DMS 273 treated with DMSO at 0.1 percent for 48 hours (cell line): Measurements from ENCODE around the gene SRP68.
"Not testable (repeated sequence)": the region's sequence is repeated elsewhere in the genome, so short reads cannot be mapped to it uniquely, and the experiment has no call there.

Source experiments
- DNase-seq: peaks from one replicate; lab custom pipeline; 2025; lab: John Stamatoyannopoulos, UW

Gene SRP68

GRCh38 chr17:76044475-76045007 is 27.8 kb downstream of the SRP68 start:
- DNase-seq, result not testable (repeated sequence)

- not testable (repeated sequence) for DNase-seq
Observed at GRCh38 chr17:76042868-76043267, 29.4 kb downstream of the SRP68 start.

- DNase-seq, result no peak
Observed at GRCh38 chr17:76040376-76040775, 31.9 kb downstream of the SRP68 start.

- no peak for DNase-seq
Observed at GRCh38 chr17:76039121-76039520, 33.2 kb downstream of the SRP68 start.

GRCh38 chr17:76038050-76038449 is 34.3 kb downstream of the SRP68 start:
- DNase-seq, result no peak

- no peak for DNase-seq
Observed at GRCh38 chr17:76036497-76037261, 35.6 kb downstream of the SRP68 start.

- no peak for DNase-seq
Observed at GRCh38 chr17:76034428-76035350, 37.6 kb downstream of the SRP68 start.

- DNase-seq, result no peak
Observed at GRCh38 chr17:76033139-76033538, 39.2 kb downstream of the SRP68 start.

GRCh38 chr17:76032780-76033108 is 39.6 kb downstream of the SRP68 start:
- DNase-seq, result no peak

GRCh38 chr17:76032073-76032779 is 40.1 kb downstream of the SRP68 start:
- DNase-seq, result peak; percentile 51

GRCh38 chr17:76027159-76027839 is 45.0 kb downstream of the SRP68 start, which contains the start of gene EVPL:
Gene EVPL (minus strand): TSS chr17:76027306. CDS start chr17:76027198, 108 bp downstream.
- DNase-seq, result no peak

- no peak for DNase-seq
Observed at GRCh38 chr17:76026714-76027158, 45.6 kb downstream of the SRP68 start.

GRCh38 chr17:76025294-76025693 is 47.0 kb downstream of the SRP68 start:
- no peak for DNase-seq

- DNase-seq, result no peak
Observed at GRCh38 chr17:76024353-76024752, 48.0 kb downstream of the SRP68 start.

GRCh38 chr17:76023900-76024237 is 48.4 kb downstream of the SRP68 start:
- DNase-seq, result no peak

- no peak for DNase-seq
Observed at GRCh38 chr17:76022973-76023899, 49.1 kb downstream of the SRP68 start.

- no peak for DNase-seq
Observed at GRCh38 chr17:76022285-76022684, 50.0 kb downstream of the SRP68 start.

GRCh38 chr17:76019833-76020467 is 52.4 kb downstream of the SRP68 start:
- DNase-seq, result no peak

GRCh38 chr17:76018801-76019200 is 53.5 kb downstream of the SRP68 start:
- DNase-seq, result no peak

- DNase-seq, result no peak
Observed at GRCh38 chr17:76018340-76018680, 54.0 kb downstream of the SRP68 start.
